ENCODE measurements around the gene TNS1. TPM values are rescaled to one million over a fixed set of nuclear protein-coding genes. Genes with fewer than 3 reads are reported as not detected.

Gene TNS1
- total RNA-seq, 1 experiment from 2014 or later: 1.5 TPM

- Histone ChIP-seq H4K20me1 (ENCODE audit: low read length) (no peaks in the 10 kb centered on the region), H3K79me2 (ENCODE audit: low read length) (no peaks in the 10 kb centered on the region), H3K27ac (ENCODE audit: low read length) (no peak overlapping the region), H3K36me3 (ENCODE audit: low read depth, low read length) (no peaks in the 10 kb centered on the region), H3K9me3 (ENCODE audit: low read length) (no peaks in the 10 kb centered on the region), H3K9ac (ENCODE audit: low read length) (no peak overlapping the region), H3K27me3 (ENCODE audit: low read length) (peaks cover 2% of the 10 kb centered on the region; the same call in 1 of the 2 replicates), H3F3A (ENCODE audit: low read length, unreplicated experiment) (no peaks in the 10 kb centered on the region), H3K4me3 (ENCODE audit: low read length) (no peak overlapping the region), H3K9me2 (replicated peaks; ENCODE audit: low read length) (no peaks in the 10 kb centered on the region), H3K4me2 (ENCODE audit: low read length) (no peak overlapping the region), H2AFZ (ENCODE audit: low read length) (no peak overlapping the region), H3K4me1 (ENCODE audit: insufficient read depth, low read length) (no peaks in the 10 kb centered on the region)
- DNase-seq (no peak), ATAC-seq (no peak)
- POLR2A ChIA-PET (ENCODE audit: unreplicated experiment): no interaction called here
- CTCF ChIA-PET: no interaction called here
- BruUV-seq (replicated peaks): no TSS peak
- TF ChIP-seq EZH2phosphoT487 (IDR thresholded peaks at IDR 0.05; ENCODE audit: borderline replicate concordance, low read length) (no peak), EZH2 (IDR thresholded peaks at IDR 0.05; ENCODE audit: low read length, unreplicated experiment) (no peak), CTCF (conservative IDR thresholded peaks at IDR 0.05; ENCODE audit: low read depth, low read length) (no peak)
- intact Hi-C loops (cut with micrococcal nuclease): no loop called here
Measured at GRCh38 chr2:217834744-217835513, 167.9 kb downstream of the TNS1 start.

GRCh38 chr2:217834057-217834620 lies 168.7 kb downstream of the TNS1 start:
- Histone ChIP-seq H3K9me3 (ENCODE audit: low read length) (no peaks in the 10 kb centered on the region), H3K79me2 (ENCODE audit: low read length) (no peaks in the 10 kb centered on the region), H3K4me3 (ENCODE audit: low read length) (no peak overlapping the region), H3F3A (ENCODE audit: low read length, unreplicated experiment) (no peaks in the 10 kb centered on the region), H3K27ac (ENCODE audit: low read length) (no peak overlapping the region), H2AFZ (ENCODE audit: low read length) (no peak overlapping the region), H3K9me2 (replicated peaks; ENCODE audit: low read length) (no peaks in the 10 kb centered on the region), H3K9ac (ENCODE audit: low read length) (no peak overlapping the region), H3K36me3 (ENCODE audit: low read depth, low read length) (no peaks in the 10 kb centered on the region), H3K4me2 (ENCODE audit: low read length) (no peak overlapping the region), H3K4me1 (ENCODE audit: insufficient read depth, low read length) (no peaks in the 10 kb centered on the region), H4K20me1 (ENCODE audit: low read length) (no peaks in the 10 kb centered on the region), H3K27me3 (ENCODE audit: low read length) (peaks cover 10% of the 10 kb centered on the region)
- ChIA-PET CTCF (no interaction called here), POLR2A (ENCODE audit: unreplicated experiment) (no interaction called here)
- ATAC-seq (no peak), DNase-seq (no peak)
- no TSS peak for BruUV-seq (replicated peaks)
- intact Hi-C loops (cut with micrococcal nuclease): no loop called here
- TF ChIP-seq CTCF (conservative IDR thresholded peaks at IDR 0.05; ENCODE audit: low read depth, low read length) (no peak), EZH2phosphoT487 (IDR thresholded peaks at IDR 0.05; ENCODE audit: borderline replicate concordance, low read length) (no peak), EZH2 (IDR thresholded peaks at IDR 0.05; ENCODE audit: low read length, unreplicated experiment) (no peak)

- no peaks in the 10 kb centered on the region for H3K9me2 ChIP-seq (replicated peaks; ENCODE audit: low read length)
- H3K27me3 ChIP-seq (ENCODE audit: low read length): peaks cover 15% of the 10 kb centered on the region
- no peak for TF ChIP-seq CTCF (conservative IDR thresholded peaks at IDR 0.05; ENCODE audit: low read depth, low read length)
- no peak for TF ChIP-seq EZH2phosphoT487 (IDR thresholded peaks at IDR 0.05; ENCODE audit: borderline replicate concordance, low read length)
- no peak for TF ChIP-seq EZH2 (IDR thresholded peaks at IDR 0.05; ENCODE audit: low read length, unreplicated experiment)
- no peaks in the 10 kb centered on the region for H3F3A ChIP-seq (ENCODE audit: low read length, unreplicated experiment)
- no TSS peak for BruUV-seq (replicated peaks)
- H3K9me3 ChIP-seq (ENCODE audit: low read length): no peaks in the 10 kb centered on the region
- ATAC-seq (no peak), DNase-seq (no peak)
- H3K9ac ChIP-seq (ENCODE audit: low read length): no peak overlapping the region
- H3K36me3 ChIP-seq (ENCODE audit: low read depth, low read length): no peaks in the 10 kb centered on the region
- H3K4me3 ChIP-seq (ENCODE audit: low read length): no peak overlapping the region
- no peak overlapping the region for H3K27ac ChIP-seq (ENCODE audit: low read length)
- CTCF ChIA-PET: no interaction called here
- H3K79me2 ChIP-seq (ENCODE audit: low read length): no peaks in the 10 kb centered on the region
- no peaks in the 10 kb centered on the region for H4K20me1 ChIP-seq (ENCODE audit: low read length)
- H2AFZ ChIP-seq (ENCODE audit: low read length): no peak overlapping the region
- POLR2A ChIA-PET (ENCODE audit: unreplicated experiment): no interaction called here
- intact Hi-C loops (cut with micrococcal nuclease): no loop called here
- H3K4me1 ChIP-seq (ENCODE audit: insufficient read depth, low read length): no peaks in the 10 kb centered on the region
- no peak overlapping the region for H3K4me2 ChIP-seq (ENCODE audit: low read length)
Measured at GRCh38 chr2:217833439-217833838, 169.4 kb downstream of the TNS1 start.
